ENCODE results near the gene P2RX3.

The P2RX3 gene

DNA sequence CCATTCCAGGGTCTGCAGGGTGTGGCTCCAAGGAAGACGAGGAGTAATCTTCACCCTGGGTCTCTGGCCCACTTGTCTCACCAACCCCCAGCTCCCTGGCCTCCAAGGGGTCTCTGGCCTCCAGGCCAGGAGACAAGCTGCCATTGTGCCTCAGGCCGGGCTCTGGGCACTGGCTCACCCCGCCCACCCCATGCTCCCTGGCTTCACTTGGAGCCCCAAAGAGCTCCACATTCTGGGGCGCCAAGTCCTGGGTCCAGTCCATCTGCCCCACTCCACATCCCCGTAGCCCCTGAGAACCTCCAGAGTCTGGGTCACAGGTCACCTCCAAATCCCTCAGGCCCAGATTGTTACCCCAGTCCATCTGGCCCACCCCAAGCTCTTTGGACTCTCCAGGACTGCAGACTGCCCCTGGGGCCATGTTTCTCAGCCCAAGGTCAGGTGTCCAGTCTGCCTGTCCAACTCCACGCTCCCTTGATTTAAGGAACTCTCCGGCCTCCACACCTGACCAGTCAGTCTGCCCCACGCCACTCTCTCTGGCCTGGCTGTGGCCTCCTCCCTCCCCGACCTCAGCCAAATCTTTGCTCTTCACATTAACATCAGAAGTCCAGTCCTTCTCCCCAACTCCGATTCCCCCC, 29.6 kb upstream of the P2RX3 start:
- H3K4me2 ChIP-seq (ENCODE audit: low read length): no peak overlapping the region
- no peak overlapping the region for H3K9ac ChIP-seq (ENCODE audit: low read length)
- peaks cover 30% of the 10 kb centered on the region for H3K79me2 ChIP-seq (ENCODE audit: control insufficient read depth, insufficient read depth, low read length, poor library complexity)
- DNase-seq: no peak
- WGBS (ENCODE audit: extremely low coverage, insufficient coverage, insufficient read length): no CpG with 5 or more reads among the region's 10 CpGs
- peaks cover 14% of the 10 kb centered on the region for H3K79me1 ChIP-seq (ENCODE audit: low read length)
- no peak overlapping the region for H2BK12ac ChIP-seq (ENCODE audit: low read length)
- H3K18ac ChIP-seq (ENCODE audit: low read length): peak overlapping the region; percentile 66
- no peaks in the 10 kb centered on the region for H3K9me3 ChIP-seq (ENCODE audit: insufficient read depth, low read depth, low read length)
- H2BK5ac ChIP-seq (ENCODE audit: low read depth, low read length, poor library complexity): no peak overlapping the region
- no peak overlapping the region for H3K23ac ChIP-seq (ENCODE audit: low read length)
- peaks cover 49 to 66% of the 10 kb centered on the region in 2 experiments for H3K4me1 ChIP-seq (ENCODE audit: control insufficient read depth in 1 of 2, insufficient read depth in 2 of 2, low read length in 2 of 2)
- H4K8ac ChIP-seq (ENCODE audit: low read depth, low read length): peak overlapping the region; percentile 8
- no peak overlapping the region for H2AFZ ChIP-seq (ENCODE audit: insufficient read depth, low read length, poor library complexity)
- no peak overlapping the region for H3K27ac ChIP-seq (ENCODE audit: low read depth, low read length)
- H4K12ac ChIP-seq (ENCODE audit: low read depth, low read length): peak overlapping the region; percentile 3
- H3K14ac ChIP-seq (ENCODE audit: low read length): no peak overlapping the region
- no peak overlapping the region for H3K4me3 ChIP-seq (ENCODE audit: low read depth, low read length)
- H4K91ac ChIP-seq (ENCODE audit: low read depth, low read length): no peak overlapping the region
- no peak overlapping the region for H2AK5ac ChIP-seq (ENCODE audit: low read length)
- H2BK120ac ChIP-seq (ENCODE audit: insufficient read depth, low read length, poor library complexity): no peak overlapping the region
- H3K27me3 ChIP-seq (ENCODE audit: insufficient read depth, low read length): no peaks in the 10 kb centered on the region
- peak overlapping the region; percentile 57 for H3K4ac ChIP-seq (ENCODE audit: low read depth, low read length)
- H3K36me3 ChIP-seq (ENCODE audit: control insufficient read depth in 1 of 2, insufficient read depth in 2 of 2, low read length in 2 of 2): peaks cover 66 to 74% of the 10 kb centered on the region in 2 experiments

- no peak overlapping the region for H2BK5ac ChIP-seq (ENCODE audit: low read depth, low read length, poor library complexity)
- H3K9me3 ChIP-seq (ENCODE audit: insufficient read depth, low read depth, low read length): no peaks in the 10 kb centered on the region
- H4K12ac ChIP-seq (ENCODE audit: low read depth, low read length): peak overlapping the region; percentile 3
- H3K9ac ChIP-seq (ENCODE audit: low read length): no peak overlapping the region
- H3K4me3 ChIP-seq (ENCODE audit: low read depth, low read length): peak overlapping the region; percentile 9
- peak overlapping the region; percentile 11 for H3K14ac ChIP-seq (ENCODE audit: low read length)
- H3K23ac ChIP-seq (ENCODE audit: low read length): no peak overlapping the region
- H3K4me2 ChIP-seq (ENCODE audit: low read length): no peak overlapping the region
- peak overlapping the region; percentile 15 for H2AK5ac ChIP-seq (ENCODE audit: low read length)
- H2BK120ac ChIP-seq (ENCODE audit: insufficient read depth, low read length, poor library complexity): no peak overlapping the region
- peak overlapping the region; percentile 66 for H3K18ac ChIP-seq (ENCODE audit: low read length)
- H3K36me3 ChIP-seq (ENCODE audit: control insufficient read depth in 1 of 2, insufficient read depth in 2 of 2, low read length in 2 of 2): peaks cover 66 to 75% of the 10 kb centered on the region in 2 experiments
- no CpG with 5 or more reads among the region's 24 CpGs for WGBS (ENCODE audit: extremely low coverage, insufficient coverage, insufficient read length)
- H2AFZ ChIP-seq (ENCODE audit: insufficient read depth, low read length, poor library complexity): no peak overlapping the region
- peaks cover 14% of the 10 kb centered on the region for H3K79me1 ChIP-seq (ENCODE audit: low read length)
- no peaks in the 10 kb centered on the region for H3K27me3 ChIP-seq (ENCODE audit: insufficient read depth, low read length)
- H3K79me2 ChIP-seq (ENCODE audit: control insufficient read depth, insufficient read depth, low read length, poor library complexity): peaks cover 30% of the 10 kb centered on the region
- H3K4ac ChIP-seq (ENCODE audit: low read depth, low read length): peak overlapping the region; percentile 57
- H3K27ac ChIP-seq (ENCODE audit: low read depth, low read length): no peak overlapping the region
- peak overlapping the region; percentile 15 for H2BK12ac ChIP-seq (ENCODE audit: low read length)
- DNase-seq: no peak
- peak overlapping the region; percentile 4 for H4K8ac ChIP-seq (ENCODE audit: low read depth, low read length)
- peaks cover 47 to 58% of the 10 kb centered on the region in 2 experiments for H3K4me1 ChIP-seq (ENCODE audit: control insufficient read depth in 1 of 2, insufficient read depth in 2 of 2, low read length in 2 of 2)
- H4K91ac ChIP-seq (ENCODE audit: low read depth, low read length): no peak overlapping the region
Measured at GRCh38 chr11:57309106-57310059, 28.8 kb upstream of the P2RX3 start.

DNA sequence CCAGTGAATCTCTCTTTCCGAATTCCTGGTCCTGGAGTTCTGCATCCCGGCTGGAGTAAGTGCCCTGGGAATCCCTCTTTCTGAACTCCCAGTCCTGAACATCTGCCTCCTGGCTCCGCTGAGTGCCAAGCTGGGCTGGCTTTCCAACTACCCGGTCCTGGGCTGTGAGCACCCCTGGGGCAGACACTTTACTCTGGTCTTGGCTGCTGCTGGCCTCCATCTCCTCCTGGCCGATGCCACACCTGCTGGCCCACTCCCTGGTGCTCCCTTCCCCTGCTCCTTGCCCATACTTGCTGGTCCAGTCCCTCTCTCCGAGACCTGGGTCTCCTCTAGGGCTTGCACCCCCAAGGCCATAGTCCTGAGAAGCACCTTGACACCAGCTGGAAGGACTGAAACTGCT, 28.1 kb upstream of the P2RX3 start:
- WGBS (ENCODE audit: extremely low coverage, insufficient coverage, insufficient read length): no CpG with 5 or more reads among the region's 6 CpGs

GRCh38 chr11:57310630-57311086, 27.5 kb upstream of the P2RX3 start:
- H4K91ac ChIP-seq (ENCODE audit: low read depth, low read length): peak overlapping the region; percentile 90
- H2BK5ac ChIP-seq (ENCODE audit: low read depth, low read length, poor library complexity): peak overlapping the region; percentile 85
- peaks cover 28% of the 10 kb centered on the region for H3K79me2 ChIP-seq (ENCODE audit: control insufficient read depth, insufficient read depth, low read length, poor library complexity)
- H3K36me3 ChIP-seq (ENCODE audit: control insufficient read depth in 1 of 2, insufficient read depth in 2 of 2, low read length in 2 of 2): peaks cover 70 to 79% of the 10 kb centered on the region in 2 experiments
- H3K27me3 ChIP-seq (ENCODE audit: insufficient read depth, low read length): no peaks in the 10 kb centered on the region
- peak in 1 of 2 donors; percentile 8 for DNase-seq
- peak overlapping the region; percentile 65 for H2BK120ac ChIP-seq (ENCODE audit: insufficient read depth, low read length, poor library complexity)
- no peak overlapping the region for H3K23ac ChIP-seq (ENCODE audit: low read length)
- peak overlapping the region; percentile 73 for H3K14ac ChIP-seq (ENCODE audit: low read length)
- H3K4me3 ChIP-seq (ENCODE audit: low read depth, low read length): peak overlapping the region; percentile 68
- H3K79me1 ChIP-seq (ENCODE audit: low read length): peaks cover 14% of the 10 kb centered on the region
- peak overlapping the region; percentile 94 for H3K18ac ChIP-seq (ENCODE audit: low read length)
- peak overlapping the region; percentile 83 for H2BK12ac ChIP-seq (ENCODE audit: low read length)
- H4K12ac ChIP-seq (ENCODE audit: low read depth, low read length): no peak overlapping the region
- H3K4me1 ChIP-seq (ENCODE audit: control insufficient read depth in 1 of 2, insufficient read depth in 2 of 2, low read length in 2 of 2): peaks cover 42 to 48% of the 10 kb centered on the region in 2 experiments
- H2AK5ac ChIP-seq (ENCODE audit: low read length): peak overlapping the region; percentile 48
- H4K8ac ChIP-seq (ENCODE audit: low read depth, low read length): peak overlapping the region; percentile 71
- H3K4ac ChIP-seq (ENCODE audit: low read depth, low read length): peak overlapping the region; percentile 57
- H3K27ac ChIP-seq (ENCODE audit: low read depth, low read length): peak overlapping the region; percentile 86
- H2AFZ ChIP-seq (ENCODE audit: insufficient read depth, low read length, poor library complexity): no peak overlapping the region
- H3K4me2 ChIP-seq (ENCODE audit: low read length): peak overlapping the region; percentile 67
- no peaks in the 10 kb centered on the region for H3K9me3 ChIP-seq (ENCODE audit: insufficient read depth, low read depth, low read length)
- whole genome bisulfite sequencing (ENCODE audit: extremely low coverage, insufficient coverage, insufficient read length): no CpG with 5 or more reads among the region's 6 CpGs
- H3K9ac ChIP-seq (ENCODE audit: low read length): peak overlapping the region; percentile 69

More for the DNA sequence above, 28.1 kb upstream of the P2RX3 start:
- no peak overlapping the region for H3K14ac ChIP-seq (ENCODE audit: low read length)
- H3K18ac ChIP-seq (ENCODE audit: low read length): peak overlapping the region; percentile 48
- H3K79me1 ChIP-seq (ENCODE audit: low read length): peaks cover 14% of the 10 kb centered on the region
- H2BK12ac ChIP-seq (ENCODE audit: low read length): peak overlapping the region; percentile 72
- no peak overlapping the region for H3K4me3 ChIP-seq (ENCODE audit: low read depth, low read length)
- H3K79me2 ChIP-seq (ENCODE audit: control insufficient read depth, insufficient read depth, low read length, poor library complexity): peaks cover 30% of the 10 kb centered on the region
- no peak for DNase-seq
- no peak overlapping the region for H3K23ac ChIP-seq (ENCODE audit: low read length)
- H3K27ac ChIP-seq (ENCODE audit: low read depth, low read length): no peak overlapping the region
- peaks cover 46 to 53% of the 10 kb centered on the region in 2 experiments for H3K4me1 ChIP-seq (ENCODE audit: control insufficient read depth in 1 of 2, insufficient read depth in 2 of 2, low read length in 2 of 2)
- no peaks in the 10 kb centered on the region for H3K27me3 ChIP-seq (ENCODE audit: insufficient read depth, low read length)
- peak overlapping the region; percentile 57 for H3K4ac ChIP-seq (ENCODE audit: low read depth, low read length)
- H3K9me3 ChIP-seq (ENCODE audit: insufficient read depth, low read depth, low read length): no peaks in the 10 kb centered on the region
- no peak overlapping the region for H2BK120ac ChIP-seq (ENCODE audit: insufficient read depth, low read length, poor library complexity)
- peaks cover 71 to 78% of the 10 kb centered on the region in 2 experiments for H3K36me3 ChIP-seq (ENCODE audit: control insufficient read depth in 1 of 2, insufficient read depth in 2 of 2, low read length in 2 of 2)
- no peak overlapping the region for H2AK5ac ChIP-seq (ENCODE audit: low read length)
- no peak overlapping the region for H3K9ac ChIP-seq (ENCODE audit: low read length)
- H3K4me2 ChIP-seq (ENCODE audit: low read length): no peak overlapping the region
- H4K91ac ChIP-seq (ENCODE audit: low read depth, low read length): peak overlapping the region; percentile 9
- peak overlapping the region; percentile 23 for H4K12ac ChIP-seq (ENCODE audit: low read depth, low read length)
- peak overlapping the region; percentile 4 for H4K8ac ChIP-seq (ENCODE audit: low read depth, low read length)
- no peak overlapping the region for H2AFZ ChIP-seq (ENCODE audit: insufficient read depth, low read length, poor library complexity)
- H2BK5ac ChIP-seq (ENCODE audit: low read depth, low read length, poor library complexity): peak overlapping the region; percentile 1
